HL-60 (cell line): ENCODE results near the gene MRPS23.

Experiments used
- POLR2AphosphoS5 ChIP-seq: IDR thresholded peaks from 2 replicates; pipeline ENCODE4 v1.6.1; 2012; ENCODE audit warnings: low read depth
- TF ChIP-seq, protein P1 (sequence below): IDR thresholded peaks from one replicate; pipeline ENCODE4 v1.5.1; 2011; ENCODE audit warnings: low read length, control low read depth, inconsistent platforms; ENCODE audit not compliant: insufficient read depth

DNA sequence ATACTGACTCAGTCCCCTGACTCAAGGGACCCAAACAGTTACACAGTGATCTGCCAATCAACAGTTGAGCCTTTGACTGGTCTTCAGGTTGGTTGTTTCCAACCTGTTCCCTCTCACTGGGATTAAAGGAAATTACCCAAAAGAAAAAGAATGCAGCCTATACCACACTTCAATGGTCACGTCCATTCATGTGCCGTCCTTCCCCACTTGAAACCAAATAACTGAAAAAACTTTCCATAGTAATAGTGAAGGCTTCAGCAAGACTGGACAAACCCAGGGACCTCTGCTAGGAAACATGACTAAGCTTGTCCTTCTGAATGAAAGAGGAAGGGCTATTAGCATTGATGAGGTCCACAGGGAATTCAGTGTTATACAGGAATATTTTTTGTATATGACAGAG is 30.6 kb downstream of the MRPS23 start:
- TF ChIP-seq, protein P1, sequence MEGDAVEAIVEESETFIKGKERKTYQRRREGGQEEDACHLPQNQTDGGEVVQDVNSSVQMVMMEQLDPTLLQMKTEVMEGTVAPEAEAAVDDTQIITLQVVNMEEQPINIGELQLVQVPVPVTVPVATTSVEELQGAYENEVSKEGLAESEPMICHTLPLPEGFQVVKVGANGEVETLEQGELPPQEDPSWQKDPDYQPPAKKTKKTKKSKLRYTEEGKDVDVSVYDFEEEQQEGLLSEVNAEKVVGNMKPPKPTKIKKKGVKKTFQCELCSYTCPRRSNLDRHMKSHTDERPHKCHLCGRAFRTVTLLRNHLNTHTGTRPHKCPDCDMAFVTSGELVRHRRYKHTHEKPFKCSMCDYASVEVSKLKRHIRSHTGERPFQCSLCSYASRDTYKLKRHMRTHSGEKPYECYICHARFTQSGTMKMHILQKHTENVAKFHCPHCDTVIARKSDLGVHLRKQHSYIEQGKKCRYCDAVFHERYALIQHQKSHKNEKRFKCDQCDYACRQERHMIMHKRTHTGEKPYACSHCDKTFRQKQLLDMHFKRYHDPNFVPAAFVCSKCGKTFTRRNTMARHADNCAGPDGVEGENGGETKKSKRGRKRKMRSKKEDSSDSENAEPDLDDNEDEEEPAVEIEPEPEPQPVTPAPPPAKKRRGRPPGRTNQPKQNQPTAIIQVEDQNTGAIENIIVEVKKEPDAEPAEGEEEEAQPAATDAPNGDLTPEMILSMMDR, result no peak
- TF ChIP-seq POLR2AphosphoS5, result no peak
